Fibroblast of lung (primary cell): ENCODE data around the gene CHST12.

Experiments used
- EZH2 ChIP-seq: IDR thresholded peaks from 2 replicates; pipeline ENCODE4 v1.5.1; 2012; ENCODE audit warnings: low read length, control low read depth, mild to moderate bottlenecking; ENCODE audit errors: missing control alignments
- TF ChIP-seq, protein P1 (sequence below), 2 donors: IDR thresholded peaks in 1 of 2; conservative IDR thresholded peaks in 1 of 2; 1 replicate in 1 of 2; 2 replicates in 1 of 2; pipeline ENCODE4 v1.5.1; 2011 to 2012; ENCODE audit warnings: low read length in 2 of 2, control low read depth in 1 of 2, inconsistent platforms in 1 of 2, low read depth in 1 of 2, mild to moderate bottlenecking in 1 of 2

DNA sequence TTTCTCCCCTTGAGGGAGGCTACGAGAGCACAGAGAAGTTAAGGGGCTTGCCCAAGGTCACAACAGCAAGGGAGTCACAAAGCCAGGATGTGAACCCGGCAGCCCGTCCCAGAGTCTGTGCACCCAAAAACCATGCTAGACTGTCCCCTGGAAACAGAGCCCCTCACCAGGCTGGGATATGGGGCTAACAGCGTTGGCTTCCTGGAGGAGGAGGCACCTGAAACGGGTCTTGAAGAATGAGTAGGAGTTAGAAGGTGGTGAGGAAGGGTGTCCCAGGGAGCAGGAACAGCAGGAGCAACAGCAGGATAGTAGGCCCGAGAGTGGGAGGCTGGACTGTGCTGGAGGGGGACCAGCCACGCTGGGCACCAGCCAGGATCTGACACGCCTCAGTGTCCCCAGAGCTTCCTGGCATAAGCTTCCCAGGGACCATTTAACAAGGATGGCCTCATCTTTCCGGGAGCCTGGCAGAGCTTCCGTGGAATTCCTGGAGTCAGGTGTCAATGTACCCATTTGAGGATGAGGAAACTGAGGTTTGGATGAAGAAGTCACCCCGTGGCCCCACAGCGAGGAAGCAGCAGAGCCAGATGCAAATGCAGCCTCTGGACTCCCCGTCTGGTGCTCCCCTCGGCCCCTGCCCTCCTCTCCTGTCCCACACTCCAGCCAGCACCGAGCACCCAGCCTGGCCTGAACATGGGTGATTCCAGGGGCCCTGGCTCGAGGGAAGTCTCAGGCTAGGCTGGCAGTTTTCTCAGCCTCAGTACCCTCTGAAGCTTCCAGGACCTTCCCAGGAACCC, 76.1 kb downstream of the CHST12 start:
- TF ChIP-seq, protein P1, sequence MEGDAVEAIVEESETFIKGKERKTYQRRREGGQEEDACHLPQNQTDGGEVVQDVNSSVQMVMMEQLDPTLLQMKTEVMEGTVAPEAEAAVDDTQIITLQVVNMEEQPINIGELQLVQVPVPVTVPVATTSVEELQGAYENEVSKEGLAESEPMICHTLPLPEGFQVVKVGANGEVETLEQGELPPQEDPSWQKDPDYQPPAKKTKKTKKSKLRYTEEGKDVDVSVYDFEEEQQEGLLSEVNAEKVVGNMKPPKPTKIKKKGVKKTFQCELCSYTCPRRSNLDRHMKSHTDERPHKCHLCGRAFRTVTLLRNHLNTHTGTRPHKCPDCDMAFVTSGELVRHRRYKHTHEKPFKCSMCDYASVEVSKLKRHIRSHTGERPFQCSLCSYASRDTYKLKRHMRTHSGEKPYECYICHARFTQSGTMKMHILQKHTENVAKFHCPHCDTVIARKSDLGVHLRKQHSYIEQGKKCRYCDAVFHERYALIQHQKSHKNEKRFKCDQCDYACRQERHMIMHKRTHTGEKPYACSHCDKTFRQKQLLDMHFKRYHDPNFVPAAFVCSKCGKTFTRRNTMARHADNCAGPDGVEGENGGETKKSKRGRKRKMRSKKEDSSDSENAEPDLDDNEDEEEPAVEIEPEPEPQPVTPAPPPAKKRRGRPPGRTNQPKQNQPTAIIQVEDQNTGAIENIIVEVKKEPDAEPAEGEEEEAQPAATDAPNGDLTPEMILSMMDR (conservative IDR thresholded peaks at IDR 0.05 in 1 of 2, IDR thresholded peaks at IDR 0.05 in 1 of 2; ENCODE audit: low read depth in 1 of 2, low read length in 2 of 2): no peak
- no peak for TF ChIP-seq EZH2
